Endothelial cell of umbilical vein (primary cell): ENCODE data around the gene EXOC6B. TPM values are rescaled to one million over a fixed set of nuclear protein-coding genes. Genes with fewer than 3 reads are reported as not detected.
A peak's percentile ranks its signal among the peaks of the same experiment; 100 is the strongest.

Source experiments
- BruUV-seq: library from RNA; stranded (reverse); fragments of 400-500 nt; replicated peaks from 2 replicates; lab custom pipeline; 2021; lab: Mats Ljungman, UMichigan
- CTCF ChIA-PET: fragments of 300-600, 350-600 bp; sonication (Branson Sonifier 250); formaldehyde crosslinking; loops from one replicate; lab custom pipeline; 2021; ENCODE audit warnings: antibody characterized with exemption, inconsistent platforms; lab: Charles Lee
- POLR2A ChIA-PET: fragments of 300-600, 350-600 bp; sonication (Branson Sonifier 250); formaldehyde crosslinking; loops from one replicate; lab custom pipeline; 2021; ENCODE audit warnings: antibody characterized with exemption, inconsistent platforms; lab: Charles Lee
- DNase-seq: peaks from one replicate; pipeline ENCODE4 v3.0.0-alpha.2; 2011; ENCODE audit warnings: low read depth, low spot score
- FAIRE-seq: peaks from 2 replicates; lab custom pipeline; 2011; peaks lifted over from hg19 to GRCh38; lab: Jason Lieb, UNC
- H2AFZ ChIP-seq: 2 replicates; pipeline ENCODE4 v1.6.0; 2012; ENCODE audit warnings: low read depth, low read length, control low read depth, inconsistent platforms
- H3K27ac ChIP-seq: 2 replicates; pipeline ENCODE4 v1.5.1; 2011; ENCODE audit warnings: low read depth, mild to moderate bottlenecking, control low read depth, low read length, moderate library complexity; ENCODE audit not compliant: insufficient read depth
- H3K27me3 ChIP-seq, 2 experiments: 2 replicates each; pipeline versions ENCODE4 v1.6.0 to v1.6.1; 2011; ENCODE audit warnings: low read length in 2 of 2, mixed read lengths in 1 of 2; ENCODE audit not compliant: control insufficient read depth in 2 of 2, insufficient read depth in 2 of 2
- H3K36me3 ChIP-seq, 2 experiments: 2 replicates in 1 of 2; 3 replicates in 1 of 2; pipeline ENCODE4 v1.5.1; 2011; ENCODE audit warnings: low read length in 2 of 2, mild to moderate bottlenecking in 1 of 2, moderate library complexity in 1 of 2; ENCODE audit not compliant: control insufficient read depth in 2 of 2, insufficient read depth in 2 of 2; ENCODE audit errors: extremely low read depth in 1 of 2
- H3K4me1 ChIP-seq: 3 replicates; pipeline ENCODE4 v1.5.1; 2011; ENCODE audit warnings: mild to moderate bottlenecking, low read length; ENCODE audit not compliant: control insufficient read depth, insufficient read depth; ENCODE audit errors: extremely low read depth
- H3K4me2 ChIP-seq: 2 replicates; pipeline ENCODE4 v1.6.1; 2011; ENCODE audit warnings: low read length, control low read depth, mixed read lengths; ENCODE audit not compliant: insufficient read depth
- H3K4me3 ChIP-seq, 3 experiments: fragments of 200-600 bp in 1 of 3; sonication (generic), shearing (Covaris generic) in 1 of 3; replicated peaks in 1 of 3; 2 replicates each; pipeline ENCODE4 v1.5.1; 2011 to 2016; ENCODE audit warnings: control low read depth in 3 of 3, low read length in 3 of 3, mild to moderate bottlenecking in 2 of 3, inconsistent platforms in 1 of 3, low read depth in 1 of 3, moderate library complexity in 1 of 3; ENCODE audit not compliant: insufficient read depth in 1 of 3
- H3K79me2 ChIP-seq: 2 replicates; pipeline ENCODE4 v1.6.0; 2012; ENCODE audit warnings: low read length, inconsistent platforms; ENCODE audit not compliant: control insufficient read depth, insufficient read depth
- H3K9ac ChIP-seq: replicated peaks from 2 replicates; pipeline ENCODE3; 2011; ENCODE audit warnings: low read length, control low read depth; ENCODE audit not compliant: insufficient read depth; ENCODE audit errors: extremely low read depth
- H3K9me1 ChIP-seq: replicated peaks from 3 replicates; pipeline ENCODE4 v1.6.0; 2011; ENCODE audit warnings: mild to moderate bottlenecking, low read length; ENCODE audit not compliant: control insufficient read depth, insufficient read depth; ENCODE audit errors: extremely low read depth
- H3K9me3 ChIP-seq: replicated peaks from 2 replicates; pipeline ENCODE4 v1.5.1; 2012; ENCODE audit warnings: low read length, inconsistent platforms; ENCODE audit not compliant: control insufficient read depth, insufficient read depth
- H4K20me1 ChIP-seq: replicated peaks from 2 replicates; pipeline ENCODE3; 2011; ENCODE audit warnings: mild to moderate bottlenecking, low read length; ENCODE audit not compliant: control insufficient read depth, insufficient read depth; ENCODE audit errors: extremely low read depth
- EZH2 ChIP-seq: IDR thresholded peaks from 2 replicates; pipeline ENCODE4 v1.6.1; 2012; ENCODE audit warnings: borderline replicate concordance, low read depth, mild to moderate bottlenecking, moderate library complexity, low read length, inconsistent platforms; ENCODE audit not compliant: severe bottlenecking
- FOS ChIP-seq: IDR thresholded peaks from 2 replicates; pipeline ENCODE4 v1.6.1; 2011; ENCODE audit warnings: mild to moderate bottlenecking, low read length, moderate library complexity, borderline replicate concordance; ENCODE audit not compliant: insufficient read depth
- GATA2 ChIP-seq: IDR thresholded peaks from 2 replicates; pipeline ENCODE4 v1.7.0; 2011; ENCODE audit warnings: low read depth, mild to moderate bottlenecking, moderate library complexity, mixed read lengths, low read length; ENCODE audit not compliant: insufficient read length, insufficient read depth
- JUN ChIP-seq: IDR thresholded peaks from 2 replicates; pipeline ENCODE4 v1.6.1; 2011; ENCODE audit warnings: borderline replicate concordance, low read depth; ENCODE audit not compliant: insufficient read length, insufficient read depth
- MAX ChIP-seq: IDR thresholded peaks from 2 replicates; pipeline ENCODE4 v1.6.1; 2011; ENCODE audit not compliant: insufficient read depth, insufficient read length
- MYC ChIP-seq: IDR thresholded peaks from one replicate; pipeline ENCODE4 v1.6.1; 2011; ENCODE audit warnings: mild to moderate bottlenecking, low read depth, low read length
- POLR2A ChIP-seq: IDR thresholded peaks from 2 replicates; pipeline ENCODE4 v1.6.1; 2012; ENCODE audit warnings: low read depth, mild to moderate bottlenecking, control low read depth, low read length
- dilution Hi-C: fragments of 300-500 bp; cut with MboI; formaldehyde crosslinking; loops from one replicate; pipeline ENCODE4 v1.15.0; 2019; ENCODE audit warnings: low sequenced_read_pairs; ENCODE audit not compliant: extremely low pct_ligation_motif_present
- intact Hi-C: fragments of 100-400 bp; cut with micrococcal nuclease; formaldehyde crosslinking; loops from one replicate; pipeline ENCODE4 v1.10.0; 2022
- polyA plus RNA-seq, 4 experiments: library from polyadenylated mRNA; depleted of rRNA in 3 of 4; stranded (reverse) in 3 of 4; unstranded in 1 of 4; fragments of >200 nt; gene quantifications; 2 replicates each; pipeline versions ENCODE4 v1.2.1 to v1.2.3, GENCODE V29; 2011 to 2012; ENCODE audit warnings: missing spikeins in 1 of 4
- total RNA-seq: library from RNA; stranded (reverse); gene quantifications from 2 replicates; pipeline ENCODE4 v1.2.3, GENCODE V29; 2021
- TF ChIP-seq, protein P1 (sequence below), 2 donors: IDR thresholded peaks; 1 replicate in 1 of 2; 2 replicates in 1 of 2; pipeline ENCODE4 v1.5.1; 2011; ENCODE audit warnings: low read length in 2 of 2, mild to moderate bottlenecking in 2 of 2, moderate library complexity in 2 of 2, control low read depth in 1 of 2, inconsistent platforms in 1 of 2, low read depth in 1 of 2; ENCODE audit not compliant: insufficient read depth in 1 of 2; ENCODE audit errors: extremely low read depth in 1 of 2

Gene EXOC6B
- total and polyA plus RNA-seq, 2 donors (not counting 3 experiments of a cell fraction or from before 2014, with no cell fraction given) = 10.8 to 34.8 TPM

DNA sequence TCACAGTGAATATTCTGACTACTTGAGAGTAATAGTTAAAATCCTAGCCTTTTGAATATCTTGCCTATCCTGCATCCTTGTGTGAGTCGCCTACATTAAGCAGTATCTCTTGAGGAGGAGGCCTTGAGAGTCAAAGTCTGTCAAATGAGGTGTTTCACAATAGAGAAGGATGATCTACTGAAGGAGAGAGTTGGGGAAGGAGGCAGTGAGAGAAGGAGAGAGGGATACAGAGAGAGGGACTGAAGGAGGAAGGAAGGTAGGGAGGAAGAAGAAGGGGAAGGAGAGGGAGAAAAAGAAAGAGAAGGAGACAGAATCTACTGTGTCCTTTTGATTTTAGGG lies 554.6 kb downstream of the EXOC6B start:
- POLR2A ChIA-PET = no interaction called here

More for the DNA sequence above, 554.6 kb downstream of the EXOC6B start:
- no peaks in the 10 kb centered on the region for H4K20me1 ChIP-seq
- H3K36me3 ChIP-seq = no peaks in the 10 kb centered on the region
- FAIRE-seq = no peak
- no peak overlapping the region for H2AFZ ChIP-seq
- intact Hi-C loops = no loop called here
- TF ChIP-seq GATA2 = no peak
- TF ChIP-seq EZH2 = no peak
- TF ChIP-seq, protein P1, sequence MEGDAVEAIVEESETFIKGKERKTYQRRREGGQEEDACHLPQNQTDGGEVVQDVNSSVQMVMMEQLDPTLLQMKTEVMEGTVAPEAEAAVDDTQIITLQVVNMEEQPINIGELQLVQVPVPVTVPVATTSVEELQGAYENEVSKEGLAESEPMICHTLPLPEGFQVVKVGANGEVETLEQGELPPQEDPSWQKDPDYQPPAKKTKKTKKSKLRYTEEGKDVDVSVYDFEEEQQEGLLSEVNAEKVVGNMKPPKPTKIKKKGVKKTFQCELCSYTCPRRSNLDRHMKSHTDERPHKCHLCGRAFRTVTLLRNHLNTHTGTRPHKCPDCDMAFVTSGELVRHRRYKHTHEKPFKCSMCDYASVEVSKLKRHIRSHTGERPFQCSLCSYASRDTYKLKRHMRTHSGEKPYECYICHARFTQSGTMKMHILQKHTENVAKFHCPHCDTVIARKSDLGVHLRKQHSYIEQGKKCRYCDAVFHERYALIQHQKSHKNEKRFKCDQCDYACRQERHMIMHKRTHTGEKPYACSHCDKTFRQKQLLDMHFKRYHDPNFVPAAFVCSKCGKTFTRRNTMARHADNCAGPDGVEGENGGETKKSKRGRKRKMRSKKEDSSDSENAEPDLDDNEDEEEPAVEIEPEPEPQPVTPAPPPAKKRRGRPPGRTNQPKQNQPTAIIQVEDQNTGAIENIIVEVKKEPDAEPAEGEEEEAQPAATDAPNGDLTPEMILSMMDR (IDR thresholded peaks at IDR 0.05; ENCODE audit: extremely low read depth in 1 of 2, insufficient read depth in 1 of 2, low read depth in 1 of 2, low read length in 2 of 2) = no peak
- no peak for TF ChIP-seq MYC
- TF ChIP-seq MAX = no peak
- TF ChIP-seq POLR2A = no peak
- TF ChIP-seq JUN = no peak
- no peak for TF ChIP-seq FOS
- H3K9me3 ChIP-seq = no peaks in the 10 kb centered on the region
- CTCF ChIA-PET = no interaction called here
- H3K79me2 ChIP-seq = no peaks in the 10 kb centered on the region
- DNase-seq = peak; percentile 30
- no peak overlapping the region for H3K4me3 ChIP-seq
- peaks cover 6% of the 10 kb centered on the region for H3K4me1 ChIP-seq
- dilution Hi-C loops = no loop called here
- no peak overlapping the region for H3K27ac ChIP-seq
- H3K9me1 ChIP-seq = no peaks in the 10 kb centered on the region
- BruUV-seq = no TSS peak
- H3K27me3 ChIP-seq = no peaks in the 10 kb centered on the region
- no peak overlapping the region for H3K9ac ChIP-seq
- H3K4me2 ChIP-seq = no peak overlapping the region
